Heart left ventricle (tissue), 16 donors: ENCODE results near the gene MYH11. TPM values are rescaled to one million over a fixed set of nuclear protein-coding genes. Genes with fewer than 3 reads are reported as not detected.

ENCODE experiments used
- ATAC-seq, 4 donors: fragments of 200-7000 bp; cut with Tn5 transposase; one replicate each; pipeline ENCODE4 v1.9.1; 2020 to 2022; ENCODE audit warnings: moderate library complexity in 4 of 4, mild to moderate bottlenecking in 3 of 4, moderate number of reproducible peaks in 1 of 4
- DNase-seq, 5 donors: peaks; one replicate each; pipeline ENCODE4 v3.0.0-alpha.2; 2020
- H3K27ac ChIP-seq, 12 donors: fragments of 200-600 bp; sonication (generic) in 4 of 12; one replicate each; pipeline versions ENCODE4 v1.5.0 to v1.8.0; 2016 to 2022; ENCODE audit warnings: mild to moderate bottlenecking in 2 of 12
- H3K27me3 ChIP-seq, 9 donors: fragments of 200-600 bp; sonication (generic) in 2 of 9; one replicate each; pipeline versions ENCODE4 v1.5.1 to v1.8.0; 2016 to 2022; ENCODE audit warnings: mild to moderate bottlenecking in 3 of 9
- H3K36me3 ChIP-seq, 9 donors: fragments of 200-600 bp; sonication (generic) in 2 of 9; one replicate each; pipeline versions ENCODE4 v1.5.0 to v1.8.0; 2018 to 2022; ENCODE audit warnings: mild to moderate bottlenecking in 2 of 9
- H3K4me1 ChIP-seq, 12 donors: fragments of 200-600 bp; sonication (generic) in 4 of 12; one replicate each; pipeline versions ENCODE4 v1.5.0 to v1.8.0; 2016 to 2022; ENCODE audit warnings: mild to moderate bottlenecking in 3 of 12
- H3K4me3 ChIP-seq, 12 donors: fragments of 200-600 bp; sonication (generic) in 4 of 12; one replicate each; pipeline versions ENCODE4 v1.5.0 to v1.8.0; 2017 to 2022; ENCODE audit warnings: mild to moderate bottlenecking in 9 of 12, moderate library complexity in 4 of 12
- H3K9me3 ChIP-seq, 12 donors: fragments of 200-600 bp; sonication (generic) in 4 of 12; one replicate each; pipeline versions ENCODE4 v1.5.0 to v1.8.0; 2016 to 2022; ENCODE audit warnings: mild to moderate bottlenecking in 1 of 12
- CTCF ChIP-seq, 12 donors: fragments of 200-600 bp; sonication (generic) in 4 of 12; IDR thresholded peaks; one replicate each; pipeline versions ENCODE4 v1.5.0 to v1.8.0; 2018 to 2022; ENCODE audit warnings: antibody characterized with exemption in 12 of 12, mild to moderate bottlenecking in 5 of 12
- POLR2A ChIP-seq, 2 donors: fragments of 450-650 bp; IDR thresholded peaks; one replicate each; pipeline ENCODE4 v1.6.1; 2017; ENCODE audit warnings: antibody characterized with exemption in 2 of 2, mild to moderate bottlenecking in 2 of 2, moderate library complexity in 2 of 2
- WGBS, 4 donors: extraction: QIAGEN DNeasy Blood & Tissue Kit in 2 of 4; methylation state at CpG; one replicate each; pipeline versions ENCODE4 v1.1.5 to v1.1.7; 2013 to 2018; 5-methylcytosine and 5-hydroxymethylcytosine counted together
- intact Hi-C, 10 donors: fragments of 100-400 bp; cut with DNase I; formaldehyde crosslinking; loops; one replicate each; pipeline versions ENCODE4 v1.11.1 to v1.14.2; 2022
- polyA plus RNA-seq, 2 donors: library from polyadenylated mRNA; stranded (reverse); fragments of 200-250 nt; gene quantifications; one replicate each; pipeline ENCODE4 v1.2.3, GENCODE V29; 2013
- total RNA-seq, 9 donors: library from RNA; depleted of rRNA in 2 of 9; stranded (reverse); fragments of >200 nt in 2 of 9; fragmentation: NEBNext Ultra II Directional in 3 of 9; extraction: Animal tissue kit (Norgen Biotek cat#: 25700) in 3 of 9; gene quantifications; one replicate each; pipeline versions ENCODE4 v1.1.0 to v1.2.4, GENCODE V29; 2016 to 2023
- donor health status: ischemic (EF 13 %, LVEDD 7.1; RV severe dilation, severe dysfunction).
- donor health status: healthy with polysubstance abuse.
- donor health status: DM: no; HTN: yes; CAD: no.
- donor health status: DM: no; HTN: no; CAD: no.
- donor health status: ischemic (EF 25% LVEDD 6.9; RV normal size, moderate dysfunction).
- donor health status: ischemic (EF 25% LVEDD 5.7; RV mildly dilated, moderate dysfunction).
- donor health status: healthy.
- donor health status: DM: yes; HTN: yes; CAD: no.
- donor health status: ischemic (EF 35%, LVEDD 5.7; RV mildly dilated, moderate dysfunction).
- donor health status: nonischemic (EF 11% LVEDD 7.7; RV severe dilation, severe dysfunction).
- donor health status: DM: yes; HTN: yes; CAD: no.
- donor health status: PGD.
- donor health status: ischemic (EF 29% LVEDD 5.4; RV normal size, mild dysfunction).
- donor health status: nonischemic (EF 23%, LVEDD 6.1; RV moderate dilation, normal function).

MYH11 gene
- total and polyA plus RNA-seq, 11 donors, result 9.8 to 71.9 (median 26.5) TPM

GRCh38 chr16:15691046-15691445, 165.8 kb downstream of the MYH11 start:
- intact Hi-C loops, result loop anchor here in 1 of 10 donors (5.0 kb wide), 1 partner anchor 54 kb away; no protein-coding TSS in a partner anchor
- no peak overlapping the region for H3K27ac ChIP-seq
- 88 to 95% (median 94%) methylated on average over 10 of the region's 10 CpGs for WGBS, 4 donors
- no peaks in the 10 kb centered on the region for H3K27me3 ChIP-seq
- peaks cover 0 to 99% (median 90%) of the 10 kb centered on the region in 9 donors for H3K36me3 ChIP-seq
- H3K9me3 ChIP-seq, result no peaks in the 10 kb centered on the region
- no peak overlapping the region for H3K4me3 ChIP-seq
- no peaks in the 10 kb centered on the region for H3K4me1 ChIP-seq
- TF ChIP-seq POLR2A (IDR thresholded peaks at IDR 0.05), result no peak
- no peak for TF ChIP-seq CTCF (IDR thresholded peaks at IDR 0.05)
- no peak for ATAC-seq
- no peak for DNase-seq

GRCh38 chr16:15690296-15690695, 166.5 kb downstream of the MYH11 start:
- intact Hi-C loops, result loop anchor here in 1 of 10 donors (5.0 kb wide), 1 partner anchor 53 kb away; no protein-coding TSS in a partner anchor
- TF ChIP-seq POLR2A (IDR thresholded peaks at IDR 0.05) (no peak), CTCF (IDR thresholded peaks at IDR 0.05) (no peak)
- Histone ChIP-seq H3K9me3 (no peaks in the 10 kb centered on the region), H3K27me3 (no peaks in the 10 kb centered on the region), H3K27ac (no peak overlapping the region), H3K4me3 (no peak overlapping the region), H3K36me3 (peaks cover 0 to 99% (median 90%) of the 10 kb centered on the region in 9 donors), H3K4me1 (no peaks in the 10 kb centered on the region)
- ATAC-seq, result no peak
- 86 to 100% (median 95%) methylated on average over 3 of the region's 3 CpGs for WGBS, 4 donors
- DNase-seq, result no peak

- DNase-seq, result no peak
- no peaks in the 10 kb centered on the region for H3K27me3 ChIP-seq
- TF ChIP-seq POLR2A (IDR thresholded peaks at IDR 0.05), result no peak
- no peak for TF ChIP-seq CTCF (IDR thresholded peaks at IDR 0.05)
- no peaks in the 10 kb centered on the region for H3K9me3 ChIP-seq
- no peak overlapping the region for H3K27ac ChIP-seq
- no peaks in the 10 kb centered on the region for H3K4me1 ChIP-seq
- ATAC-seq, result no peak
- no peak overlapping the region for H3K4me3 ChIP-seq
- peaks cover 0 to 99% (median 86%) of the 10 kb centered on the region in 9 donors for H3K36me3 ChIP-seq
- intact Hi-C loops, result no loop called here
- 95 to 98% (median 97%) methylated on average over 3 of the region's 3 CpGs for WGBS, 4 donors
Observed at GRCh38 chr16:15689290-15689689, 167.5 kb downstream of the MYH11 start.

GRCh38 chr16:15686287-15686686, 170.5 kb downstream of the MYH11 start:
- no peaks in the 10 kb centered on the region for H3K9me3 ChIP-seq
- TF ChIP-seq CTCF (IDR thresholded peaks at IDR 0.05), result no peak
- no peak for TF ChIP-seq POLR2A (IDR thresholded peaks at IDR 0.05)
- H3K4me1 ChIP-seq, result no peaks in the 10 kb centered on the region
- H3K4me3 ChIP-seq, result no peak overlapping the region
- H3K27ac ChIP-seq, result no peak overlapping the region
- DNase-seq (no peak), ATAC-seq (no peak)
- intact Hi-C loops, result no loop called here
- WGBS, 4 donors, result 86 to 100% (median 93%) methylated on average over 2 of the region's 2 CpGs
- peaks cover 0 to 97% (median 72%) of the 10 kb centered on the region in 9 donors for H3K36me3 ChIP-seq
- no peaks in the 10 kb centered on the region for H3K27me3 ChIP-seq
